Endodermal cell (in vitro differentiated cells): ENCODE measurements around the gene GRIA4. TPM values are rescaled to one million over a fixed set of nuclear protein-coding genes. Genes with fewer than 3 reads are reported as not detected.

ENCODE experiments used
- DNase-seq: peaks from one replicate; pipeline ENCODE4 v3.0.0-alpha.2; 2017
- H3K27ac ChIP-seq: 2 replicates; pipeline ENCODE4 v1.5.1; 2013; ENCODE audit warnings: mild to moderate bottlenecking, low read depth, low read length, moderate library complexity
- H3K27me3 ChIP-seq: 2 replicates; pipeline ENCODE4 v1.6.1; 2013; ENCODE audit warnings: mild to moderate bottlenecking, low read length, moderate library complexity; ENCODE audit not compliant: insufficient read depth, control insufficient read depth, poor library complexity, severe bottlenecking
- H3K36me3 ChIP-seq: 2 replicates; pipeline ENCODE4 v1.7.0; 2013; ENCODE audit warnings: mild to moderate bottlenecking, low read length, moderate library complexity; ENCODE audit not compliant: control insufficient read depth, insufficient read depth
- H3K4me1 ChIP-seq: one replicate; pipeline ENCODE4 v1.7.0; 2013; ENCODE audit warnings: low read length; ENCODE audit not compliant: control insufficient read depth, insufficient read depth
- H3K4me3 ChIP-seq: 2 replicates; pipeline ENCODE4 v1.5.1; 2013; ENCODE audit warnings: mild to moderate bottlenecking, low read length, moderate library complexity
- H3K9ac ChIP-seq: 2 replicates; pipeline ENCODE4 v1.6.1; 2013; ENCODE audit warnings: mild to moderate bottlenecking, low read length, moderate library complexity; ENCODE audit not compliant: poor library complexity, severe bottlenecking; ENCODE audit errors: extremely low read depth
- H3K9me3 ChIP-seq: 2 replicates; pipeline ENCODE4 v1.6.1; 2013; ENCODE audit warnings: mild to moderate bottlenecking, low read length, moderate library complexity; ENCODE audit not compliant: control insufficient read depth
- H3K27ac Mint-ChIP-seq: 2 replicates; pipeline ENCODE4 v1.8.0; 2020; ENCODE audit warnings: mixed read lengths
- H3K27me3 Mint-ChIP-seq: 2 replicates; pipeline ENCODE4 v1.8.0; 2021; ENCODE audit warnings: mild to moderate bottlenecking, mixed read lengths; ENCODE audit not compliant: insufficient read depth
- H3K36me3 Mint-ChIP-seq: 2 replicates; pipeline ENCODE4 v1.8.0; 2020; ENCODE audit warnings: low read depth, mixed read lengths
- H3K4me1 Mint-ChIP-seq: 2 replicates; pipeline ENCODE4 v1.8.0; 2020; ENCODE audit warnings: mixed read lengths
- H3K4me3 Mint-ChIP-seq: 2 replicates; pipeline ENCODE4 v1.8.0; 2020; ENCODE audit warnings: mild to moderate bottlenecking, moderate library complexity, mixed read lengths
- H3K9me3 Mint-ChIP-seq: 2 replicates; pipeline ENCODE4 v1.8.0; 2020; ENCODE audit warnings: mild to moderate bottlenecking, mixed read lengths
- WGBS, 2 experiments: methylation state at CpG; one replicate each; pipeline versions ENCODE4 v1.1.5 to v1.1.7; 2013; ENCODE audit warnings: missing lambda C conversion rate in 2 of 2, mixed read lengths in 1 of 2; ENCODE audit not compliant: insufficient coverage in 1 of 2, insufficient read length in 1 of 2; 5-methylcytosine and 5-hydroxymethylcytosine counted together
- total RNA-seq, 2 donors: library from RNA; stranded (reverse); fragmentation: NEBNext Ultra II Directional in 1 of 2; extraction: Animal tissue kit (Norgen Biotek cat#: 25700) in 1 of 2; gene quantifications; 2 replicates in 1 of 2; 3 replicates in 1 of 2; pipeline ENCODE4 v1.2.1, GENCODE V29; 2021
- TF ChIP-seq, protein P1 (sequence below): fragments of 200-600 bp; sonication (generic); conservative IDR thresholded peaks from 2 replicates; pipeline ENCODE4 v1.5.0; 2021; ENCODE audit warnings: antibody characterized with exemption, mild to moderate bottlenecking

Gene GRIA4
- total RNA-seq, 2 donors from 2014 or later = 0.18 to 0.37 TPM

DNA sequence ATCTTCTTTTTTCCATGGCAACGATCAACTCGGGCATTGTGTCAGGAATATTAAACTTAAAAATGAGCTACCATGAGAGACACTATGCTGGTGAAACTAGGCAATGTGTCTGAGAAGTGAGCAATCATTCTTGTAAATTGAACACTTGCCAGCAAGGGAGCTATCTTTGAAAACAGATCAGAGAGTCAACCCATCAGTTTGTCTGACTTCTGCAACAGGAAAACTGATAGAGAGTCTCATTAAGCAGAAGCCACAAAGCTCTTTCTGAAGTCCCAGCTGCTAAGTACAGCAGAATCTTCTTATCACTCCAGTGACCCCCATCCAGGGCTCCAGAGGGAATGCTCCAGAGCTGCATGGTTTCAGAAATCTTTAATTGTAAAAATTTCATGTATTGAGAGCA is 297.4 kb downstream of the GRIA4 start:
- WGBS, 2 experiments = 97 to 100% methylated on average over 2 of the region's 2 CpGs
- H3K9ac ChIP-seq = no peak overlapping the region
- H3K27ac ChIP-seq = no peak overlapping the region
- Mint-ChIP-seq H3K4me3 (no peak overlapping the region), H3K27ac (no peak overlapping the region), H3K4me1 (peaks cover 2% of the 10 kb centered on the region), H3K36me3 (no peaks in the 10 kb centered on the region), H3K9me3 (no peaks in the 10 kb centered on the region), H3K27me3 (no peaks in the 10 kb centered on the region)
- DNase-seq = no peak
- peaks cover 5% of the 10 kb centered on the region for H3K4me1 ChIP-seq
- H3K4me3 ChIP-seq = no peak overlapping the region
- H3K27me3 ChIP-seq = no peaks in the 10 kb centered on the region
- no peaks in the 10 kb centered on the region for H3K9me3 ChIP-seq
- TF ChIP-seq, protein P1, sequence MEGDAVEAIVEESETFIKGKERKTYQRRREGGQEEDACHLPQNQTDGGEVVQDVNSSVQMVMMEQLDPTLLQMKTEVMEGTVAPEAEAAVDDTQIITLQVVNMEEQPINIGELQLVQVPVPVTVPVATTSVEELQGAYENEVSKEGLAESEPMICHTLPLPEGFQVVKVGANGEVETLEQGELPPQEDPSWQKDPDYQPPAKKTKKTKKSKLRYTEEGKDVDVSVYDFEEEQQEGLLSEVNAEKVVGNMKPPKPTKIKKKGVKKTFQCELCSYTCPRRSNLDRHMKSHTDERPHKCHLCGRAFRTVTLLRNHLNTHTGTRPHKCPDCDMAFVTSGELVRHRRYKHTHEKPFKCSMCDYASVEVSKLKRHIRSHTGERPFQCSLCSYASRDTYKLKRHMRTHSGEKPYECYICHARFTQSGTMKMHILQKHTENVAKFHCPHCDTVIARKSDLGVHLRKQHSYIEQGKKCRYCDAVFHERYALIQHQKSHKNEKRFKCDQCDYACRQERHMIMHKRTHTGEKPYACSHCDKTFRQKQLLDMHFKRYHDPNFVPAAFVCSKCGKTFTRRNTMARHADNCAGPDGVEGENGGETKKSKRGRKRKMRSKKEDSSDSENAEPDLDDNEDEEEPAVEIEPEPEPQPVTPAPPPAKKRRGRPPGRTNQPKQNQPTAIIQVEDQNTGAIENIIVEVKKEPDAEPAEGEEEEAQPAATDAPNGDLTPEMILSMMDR = no peak
- H3K36me3 ChIP-seq = no peaks in the 10 kb centered on the region

DNA sequence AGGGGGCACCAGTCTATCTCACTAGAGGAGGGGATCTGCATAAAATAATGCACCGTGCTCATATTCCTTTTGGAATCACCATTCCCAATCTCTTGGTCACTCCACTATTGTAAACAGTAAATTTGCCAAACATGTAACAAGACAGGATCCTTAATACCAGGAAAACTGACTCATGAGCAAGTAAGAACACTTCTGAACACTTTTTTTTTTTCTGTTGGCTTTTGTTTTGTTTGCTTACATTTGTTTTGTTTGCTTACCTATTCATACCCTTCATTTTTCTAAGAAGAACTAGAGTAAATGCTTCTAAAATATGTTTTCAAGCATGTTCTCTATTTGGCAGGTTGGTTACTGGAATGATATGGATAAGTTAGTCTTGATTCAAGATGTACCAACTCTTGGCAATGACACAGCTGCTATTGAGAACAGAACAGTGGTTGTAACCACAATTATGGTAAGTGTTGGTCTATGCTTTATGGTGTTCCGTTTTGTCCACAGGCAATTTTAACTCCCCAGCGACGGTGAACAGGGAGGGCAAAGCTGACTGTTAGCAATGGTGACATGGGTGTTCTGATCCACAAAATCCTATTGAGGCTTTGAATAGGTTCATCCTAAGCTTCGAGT is 300.3 kb downstream of the GRIA4 start:
- no peak for DNase-seq
- H3K4me1 ChIP-seq = peaks cover 11% of the 10 kb centered on the region
- 94 to 100% methylated on average over 3 to 5 of the region's 5 CpGs for WGBS, 2 experiments
- H3K9me3 ChIP-seq = no peaks in the 10 kb centered on the region
- Mint-ChIP-seq H3K4me1 (peaks cover 13% of the 10 kb centered on the region), H3K27me3 (no peaks in the 10 kb centered on the region), H3K27ac (no peak overlapping the region), H3K36me3 (no peaks in the 10 kb centered on the region), H3K9me3 (no peaks in the 10 kb centered on the region), H3K4me3 (no peak overlapping the region)
- H3K4me3 ChIP-seq = no peak overlapping the region
- H3K9ac ChIP-seq = no peak overlapping the region
- no peaks in the 10 kb centered on the region for H3K36me3 ChIP-seq
- no peaks in the 10 kb centered on the region for H3K27me3 ChIP-seq
- TF ChIP-seq, protein P1 = no peak
- no peak overlapping the region for H3K27ac ChIP-seq

DNA sequence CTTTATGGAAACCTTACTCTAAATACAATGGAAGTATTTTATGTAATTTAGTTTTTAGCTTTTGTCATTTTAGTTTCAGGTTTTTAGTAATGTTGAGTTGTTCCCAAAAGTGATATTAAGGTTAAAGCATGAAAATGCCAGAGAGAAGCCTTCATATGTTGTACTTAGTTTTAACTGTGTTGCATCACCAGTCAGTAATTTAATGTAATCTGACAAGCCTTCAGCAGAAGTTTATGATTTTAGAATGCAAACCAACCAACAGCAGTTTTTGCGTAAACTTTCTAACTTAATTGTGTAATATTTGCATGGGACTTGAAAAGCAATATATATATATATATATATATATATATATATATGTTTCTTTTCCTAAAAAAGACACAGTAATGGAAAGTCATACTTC is 301.6 kb downstream of the GRIA4 start:
- Histone ChIP-seq H3K9ac (no peak overlapping the region), H3K4me3 (no peak overlapping the region), H3K27me3 (no peaks in the 10 kb centered on the region), H3K9me3 (no peaks in the 10 kb centered on the region), H3K36me3 (no peaks in the 10 kb centered on the region), H3K27ac (no peak overlapping the region), H3K4me1 (peaks cover 11% of the 10 kb centered on the region)
- Mint-ChIP-seq H3K27me3 (no peaks in the 10 kb centered on the region), H3K36me3 (no peaks in the 10 kb centered on the region), H3K4me1 (peaks cover 14% of the 10 kb centered on the region), H3K4me3 (no peak overlapping the region), H3K27ac (no peak overlapping the region), H3K9me3 (no peaks in the 10 kb centered on the region)
- DNase-seq = no peak
- TF ChIP-seq, protein P1 = no peak
- no CpG with 5 or more reads among the region's 1 CpG for WGBS, 2 experiments
